Mesendoderm (in vitro differentiated cells): ENCODE data around the gene PTPRE.

Source experiments
- DNase-seq: peaks from one replicate; pipeline ENCODE4 v3.0.0; 2013
- H2AK5ac ChIP-seq: 2 replicates; pipeline ENCODE4 v1.6.1; 2013; ENCODE audit warnings: low read length, inconsistent platforms
- H2BK120ac ChIP-seq: 2 replicates; pipeline ENCODE4 v1.6.1; 2013; ENCODE audit warnings: low read depth, mild to moderate bottlenecking, low read length, moderate library complexity, mixed read lengths
- H2BK15ac ChIP-seq: replicated peaks from 2 replicates; pipeline ENCODE4 v1.6.1; 2013; ENCODE audit warnings: low read depth, mild to moderate bottlenecking, moderate library complexity
- H2BK5ac ChIP-seq: 2 replicates; pipeline ENCODE4 v1.6.1; 2013; ENCODE audit warnings: low read length, inconsistent platforms
- H3K18ac ChIP-seq: 2 replicates; pipeline ENCODE4 v1.6.1; 2013; ENCODE audit warnings: mild to moderate bottlenecking, low read length, mixed read lengths
- H3K23ac ChIP-seq: one replicate; pipeline ENCODE4 v1.6.1; 2013; ENCODE audit warnings: low read length
- H3K27ac ChIP-seq: 2 replicates; pipeline ENCODE4 v1.5.1; 2013; ENCODE audit warnings: low read depth, mild to moderate bottlenecking, inconsistent platforms, low read length, moderate library complexity
- H3K27me3 ChIP-seq: 2 replicates; pipeline ENCODE4 v1.6.1; 2013; ENCODE audit warnings: low read length, control low read depth, mild to moderate bottlenecking, inconsistent platforms; ENCODE audit not compliant: insufficient read depth, poor library complexity
- H3K36me3 ChIP-seq: 2 replicates; pipeline ENCODE4 v1.6.1; 2013; ENCODE audit warnings: low read length, inconsistent platforms; ENCODE audit not compliant: control insufficient read depth, insufficient read depth
- H3K4ac ChIP-seq: one replicate; pipeline ENCODE4 v1.6.1; 2013; ENCODE audit warnings: low read depth, mild to moderate bottlenecking, low read length, moderate library complexity
- H3K4me1 ChIP-seq: 2 replicates; pipeline ENCODE4 v1.6.1; 2013; ENCODE audit warnings: low read depth, low read length, inconsistent platforms; ENCODE audit not compliant: control insufficient read depth
- H3K4me2 ChIP-seq: 2 replicates; pipeline ENCODE4 v1.6.1; 2013; ENCODE audit warnings: low read length
- H3K4me3 ChIP-seq: 2 replicates; pipeline ENCODE4 v1.5.1; 2013; ENCODE audit warnings: mild to moderate bottlenecking, low read length
- H3K56ac ChIP-seq: one replicate; pipeline ENCODE4 v1.6.1; 2013; ENCODE audit warnings: low read length
- H3K79me1 ChIP-seq: 2 replicates; pipeline ENCODE4 v1.6.1; 2013; ENCODE audit warnings: low read length, inconsistent platforms
- H3K79me2 ChIP-seq: 2 replicates; pipeline ENCODE4 v1.6.1; 2013; ENCODE audit warnings: mild to moderate bottlenecking, low read length; ENCODE audit not compliant: control insufficient read depth, insufficient read depth
- H3K9ac ChIP-seq: 2 replicates; pipeline ENCODE4 v1.6.1; 2013; ENCODE audit warnings: low read length, inconsistent platforms
- H4K5ac ChIP-seq: one replicate; pipeline ENCODE4 v1.6.1; 2013; ENCODE audit warnings: low read length
- H4K8ac ChIP-seq: one replicate; pipeline ENCODE4 v1.6.1; 2013; ENCODE audit warnings: low read depth, mild to moderate bottlenecking, control low read depth, low read length, moderate library complexity
- WGBS: extraction: QIAGEN DNeasy Blood & Tissue Kit; methylation state at CpG from one replicate; pipeline ENCODE4 v1.1.7; 2013; ENCODE audit warnings: low lambda C conversion rate, missing lambda C conversion rate; ENCODE audit not compliant: insufficient coverage; ENCODE audit errors: extremely low coverage; 5-methylcytosine and 5-hydroxymethylcytosine counted together

PTPRE gene

DNA sequence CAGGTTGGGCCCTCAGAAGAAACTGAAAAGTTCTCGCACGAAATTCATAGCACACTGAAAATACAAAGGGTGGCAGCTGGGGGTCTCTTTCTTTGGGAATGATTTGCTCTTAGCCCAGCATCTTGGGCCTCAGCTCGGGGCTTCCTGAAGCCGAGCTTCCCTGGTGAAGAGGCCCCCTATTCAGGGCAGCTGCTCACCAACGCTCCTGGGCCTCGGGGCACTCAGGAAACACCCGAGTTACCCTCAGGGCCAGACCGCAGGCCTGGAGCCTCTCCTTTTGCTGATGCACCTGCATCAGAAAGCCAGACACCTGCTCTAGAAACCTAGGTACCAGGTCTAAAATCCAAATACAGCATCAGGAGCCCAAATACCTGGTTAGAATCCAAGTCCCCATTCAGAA lies 85.5 kb downstream of the PTPRE start:
- Histone ChIP-seq H3K79me1 (no peaks in the 10 kb centered on the region), H3K4me2 (no peak overlapping the region), H3K79me2 (no peaks in the 10 kb centered on the region), H3K27ac (no peak overlapping the region), H3K9ac (no peak overlapping the region), H3K4me3 (no peak overlapping the region), H3K27me3 (no peaks in the 10 kb centered on the region), H3K36me3 (no peaks in the 10 kb centered on the region), H2BK5ac (no peak overlapping the region), H3K4ac (no peak overlapping the region), H4K8ac (no peak overlapping the region), H3K4me1 (no peaks in the 10 kb centered on the region), H2AK5ac (no peak overlapping the region), H4K5ac (no peak overlapping the region), H2BK15ac (no peak overlapping the region), H3K56ac (no peak overlapping the region), H2BK120ac (no peak overlapping the region), H3K23ac (no peak overlapping the region), H3K18ac (no peak overlapping the region)
- no peak for DNase-seq
- no CpG with 5 or more reads among the region's 8 CpGs for WGBS

DNA sequence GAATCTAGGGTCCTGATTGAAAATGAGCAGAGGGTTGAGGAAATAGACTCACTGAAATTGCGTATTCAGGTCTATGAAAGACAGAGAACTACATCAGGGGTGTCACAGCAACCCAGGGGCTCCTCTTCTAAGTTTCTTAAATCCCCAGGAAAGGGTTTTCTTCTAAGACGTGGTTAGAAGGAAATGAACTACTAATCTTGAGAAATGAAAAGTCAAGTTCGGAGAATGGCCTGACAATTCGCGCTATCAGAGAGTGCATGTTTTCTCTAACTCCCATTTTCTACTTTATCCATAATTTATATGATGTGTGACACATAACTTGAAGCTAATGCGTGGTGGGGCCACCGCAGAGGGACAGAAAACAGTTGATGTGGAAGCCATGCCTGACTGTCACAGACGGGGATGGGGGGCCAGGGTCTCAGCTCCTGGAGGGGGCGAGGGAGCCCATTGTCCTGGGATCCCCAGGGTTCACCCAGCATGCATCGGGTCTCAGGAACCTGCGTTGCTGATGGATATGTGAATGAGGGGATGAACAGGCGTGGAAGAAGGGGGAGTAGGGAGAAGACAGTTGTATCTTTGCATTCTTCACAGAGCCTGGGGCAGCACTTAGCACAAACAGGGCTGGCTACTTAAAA lies 86.3 kb downstream of the PTPRE start:
- WGBS: no CpG with 5 or more reads among the region's 12 CpGs
- Histone ChIP-seq H2BK15ac (no peak overlapping the region), H2BK5ac (no peak overlapping the region), H3K4ac (no peak overlapping the region), H2AK5ac (no peak overlapping the region), H3K4me1 (no peaks in the 10 kb centered on the region), H3K27ac (no peak overlapping the region), H3K79me1 (no peaks in the 10 kb centered on the region), H3K4me3 (no peak overlapping the region), H3K79me2 (no peaks in the 10 kb centered on the region), H3K4me2 (no peak overlapping the region), H2BK120ac (no peak overlapping the region), H3K23ac (no peak overlapping the region), H4K5ac (no peak overlapping the region), H3K18ac (no peak overlapping the region), H3K36me3 (no peaks in the 10 kb centered on the region), H3K56ac (no peak overlapping the region), H4K8ac (no peak overlapping the region), H3K27me3 (no peaks in the 10 kb centered on the region), H3K9ac (no peak overlapping the region)
- no peak for DNase-seq

DNA sequence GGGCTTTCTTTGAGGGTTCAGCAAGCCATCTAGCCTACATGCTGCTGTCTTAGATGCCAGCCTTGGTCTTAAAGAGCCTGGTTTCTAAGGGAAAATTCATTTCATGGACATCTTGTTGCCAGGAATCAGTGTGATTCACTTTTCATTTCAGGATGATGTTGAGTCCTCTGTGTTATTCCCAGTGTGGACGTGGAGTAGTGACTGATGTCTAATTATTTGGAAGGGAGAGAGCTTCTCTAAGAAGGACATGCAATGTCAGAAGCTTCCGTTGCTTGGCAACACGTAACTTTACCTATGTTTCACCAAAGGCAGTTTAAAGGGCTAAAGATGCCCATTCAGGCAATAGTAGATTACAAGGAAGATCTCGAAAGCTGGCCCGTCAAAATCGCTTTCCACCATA lies 89.0 kb downstream of the PTPRE start:
- Histone ChIP-seq H3K79me2 (no peaks in the 10 kb centered on the region), H2BK5ac (no peak overlapping the region), H3K4me2 (no peak overlapping the region), H3K27ac (no peak overlapping the region), H3K4me3 (no peak overlapping the region), H3K18ac (no peak overlapping the region), H3K23ac (no peak overlapping the region), H3K27me3 (no peaks in the 10 kb centered on the region), H2BK120ac (no peak overlapping the region), H3K4ac (no peak overlapping the region), H3K36me3 (no peaks in the 10 kb centered on the region), H3K4me1 (no peaks in the 10 kb centered on the region), H3K9ac (no peak overlapping the region), H4K8ac (no peak overlapping the region), H3K56ac (no peak overlapping the region), H3K79me1 (no peaks in the 10 kb centered on the region), H4K5ac (no peak overlapping the region), H2BK15ac (no peak overlapping the region), H2AK5ac (no peak overlapping the region)
- no CpG with 5 or more reads among the region's 6 CpGs for WGBS
- no peak for DNase-seq

DNA sequence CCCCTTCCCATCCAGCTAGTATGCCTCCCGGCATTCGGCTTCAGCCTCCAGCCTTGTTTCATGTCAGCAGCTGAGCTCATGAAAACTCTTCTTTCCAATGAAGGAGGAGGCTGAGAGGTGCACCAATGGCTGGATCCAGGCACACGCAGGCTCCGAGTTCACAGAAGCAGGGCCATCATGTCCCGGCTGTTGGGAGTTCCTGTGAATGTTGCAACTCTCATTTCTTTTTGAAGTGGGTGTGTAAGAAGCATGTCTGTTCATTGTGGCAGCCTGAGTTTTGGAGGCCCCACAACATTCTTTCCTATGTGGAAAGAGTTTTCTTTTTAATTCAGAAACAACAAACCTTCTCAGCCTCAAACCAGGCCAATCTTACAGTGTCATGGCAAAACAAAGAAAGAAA lies 89.7 kb downstream of the PTPRE start:
- no peak overlapping the region for H2BK5ac ChIP-seq
- H3K79me1 ChIP-seq: no peaks in the 10 kb centered on the region
- no peak overlapping the region for H3K4me3 ChIP-seq
- no peak overlapping the region for H2BK15ac ChIP-seq
- H2AK5ac ChIP-seq: no peak overlapping the region
- no peaks in the 10 kb centered on the region for H3K79me2 ChIP-seq
- H4K5ac ChIP-seq: no peak overlapping the region
- no peaks in the 10 kb centered on the region for H3K27me3 ChIP-seq
- no CpG with 5 or more reads among the region's 5 CpGs for whole genome bisulfite sequencing
- H3K36me3 ChIP-seq: no peaks in the 10 kb centered on the region
- H3K9ac ChIP-seq: no peak overlapping the region
- H3K27ac ChIP-seq: no peak overlapping the region
- no peak overlapping the region for H4K8ac ChIP-seq
- H3K56ac ChIP-seq: no peak overlapping the region
- H3K23ac ChIP-seq: no peak overlapping the region
- H2BK120ac ChIP-seq: no peak overlapping the region
- no peak overlapping the region for H3K4ac ChIP-seq
- H3K4me2 ChIP-seq: no peak overlapping the region
- no peaks in the 10 kb centered on the region for H3K4me1 ChIP-seq
- no peak overlapping the region for H3K18ac ChIP-seq
- DNase-seq: no peak

GRCh38 chr10:127997271-127997670 lies 90.4 kb downstream of the PTPRE start:
- Histone ChIP-seq H3K4ac (no peak overlapping the region), H4K8ac (no peak overlapping the region), H2AK5ac (no peak overlapping the region), H3K4me1 (no peaks in the 10 kb centered on the region), H3K9ac (no peak overlapping the region), H3K79me1 (no peaks in the 10 kb centered on the region), H3K36me3 (no peaks in the 10 kb centered on the region), H2BK15ac (no peak overlapping the region), H3K4me2 (no peak overlapping the region), H3K4me3 (no peak overlapping the region), H3K27me3 (no peaks in the 10 kb centered on the region), H3K23ac (no peak overlapping the region), H3K18ac (no peak overlapping the region), H3K27ac (no peak overlapping the region), H2BK120ac (no peak overlapping the region), H2BK5ac (no peak overlapping the region), H4K5ac (no peak overlapping the region), H3K56ac (no peak overlapping the region), H3K79me2 (no peaks in the 10 kb centered on the region)
- no peak for DNase-seq
- WGBS: no CpG with 5 or more reads among the region's 4 CpGs

- H3K27me3 ChIP-seq: no peaks in the 10 kb centered on the region
- no peaks in the 10 kb centered on the region for H3K79me1 ChIP-seq
- no peak overlapping the region for H2BK120ac ChIP-seq
Observed at GRCh38 chr10:127997937-127998336, 91.0 kb downstream of the PTPRE start.

More at GRCh38 chr10:127997937-127998336, 91.0 kb downstream of the PTPRE start:
- Histone ChIP-seq H4K8ac (no peak overlapping the region), H2BK5ac (no peak overlapping the region), H4K5ac (no peak overlapping the region), H3K4me3 (no peak overlapping the region), H2BK15ac (no peak overlapping the region), H3K4me2 (no peak overlapping the region), H3K4ac (no peak overlapping the region), H3K4me1 (no peaks in the 10 kb centered on the region), H3K36me3 (no peaks in the 10 kb centered on the region), H3K79me2 (no peaks in the 10 kb centered on the region), H3K56ac (no peak overlapping the region), H2AK5ac (no peak overlapping the region), H3K9ac (no peak overlapping the region), H3K27ac (no peak overlapping the region), H3K18ac (no peak overlapping the region), H3K23ac (no peak overlapping the region)
- DNase-seq: no peak
- WGBS: no CpG with 5 or more reads among the region's 8 CpGs
